Activated CD8-positive, alpha-beta memory T cell treated with anti-CD3 and anti-CD28 coated beads, Interleukin-2, amount 10 ng/mL, durations not matched to agents 7 days and 5 days (primary cell): Measurements from ENCODE around the gene DNMBP. TPM values are rescaled to one million over a fixed set of nuclear protein-coding genes. Genes with fewer than 3 reads are reported as not detected.
"Not testable (repeated sequence)": the region's sequence is repeated elsewhere in the genome, so short reads cannot be mapped to it uniquely, and the experiment has no call there.

Experiments
- ATAC-seq: fragments of 150-1000 bp; cut with Tn5 transposase; one replicate; pipeline ENCODE4 v1.10.0; 2021; ENCODE audit warnings: moderate library complexity
- CTCF ChIA-PET: fragments of 350-600 bp; sonication (Branson Sonifier 250); formaldehyde crosslinking; loops from one replicate; lab custom pipeline; 2021; ENCODE audit warnings: antibody characterized with exemption; lab: Charles Lee
- DNase-seq: peaks from one replicate; pipeline ENCODE4 v3.0.0-alpha.2; 2020
- H3K27ac Mint-ChIP-seq: one replicate; pipeline ENCODE4 v1.8.0; 2021; ENCODE audit warnings: mild to moderate bottlenecking, mixed read lengths
- H3K27me3 Mint-ChIP-seq: one replicate; pipeline ENCODE4 v1.8.0; 2021; ENCODE audit warnings: mixed read lengths
- H3K36me3 Mint-ChIP-seq: one replicate; pipeline ENCODE4 v1.8.0; 2021; ENCODE audit warnings: mild to moderate bottlenecking, mixed read lengths
- H3K4me1 Mint-ChIP-seq: one replicate; pipeline ENCODE4 v1.8.0; 2021; ENCODE audit warnings: mixed read lengths
- H3K4me3 Mint-ChIP-seq: one replicate; pipeline ENCODE4 v1.8.0; 2021; ENCODE audit warnings: mild to moderate bottlenecking, moderate library complexity, mixed read lengths
- H3K9me3 Mint-ChIP-seq: one replicate; pipeline ENCODE4 v1.8.0; 2022; ENCODE audit warnings: low read depth, mixed read lengths
- total RNA-seq, 2 experiments: library from RNA; stranded (reverse); gene quantifications; one replicate each; pipeline ENCODE4 v1.2.3, GENCODE V29; 2021

Gene DNMBP
- total RNA-seq, 2 experiments from 2014 or later, result 3.4 to 5.1 TPM

DNA sequence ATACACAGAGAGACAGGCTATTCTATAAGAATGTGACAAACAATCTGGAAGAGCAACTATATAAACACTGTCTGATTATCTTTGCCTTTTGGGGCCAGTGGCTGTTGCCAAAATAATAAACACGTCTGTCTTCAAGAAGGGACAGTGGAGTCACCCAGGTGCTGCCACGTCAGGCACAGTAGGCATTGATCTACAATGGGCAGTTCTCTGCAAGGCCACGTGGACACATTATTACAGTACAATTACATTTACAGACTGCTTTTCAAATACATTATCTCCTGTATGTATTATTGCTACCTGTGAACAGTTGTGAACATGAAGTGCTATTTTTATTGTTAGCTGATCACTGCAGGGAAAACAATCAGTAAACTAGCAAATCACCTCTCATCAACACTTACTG lies 14.0 kb downstream of the DNMBP start:
- no peak for DNase-seq
- Mint-ChIP-seq H3K4me3 (no peak overlapping the region), H3K4me1 (peaks cover 17% of the 10 kb centered on the region), H3K27me3 (no peaks in the 10 kb centered on the region), H3K27ac (no peak overlapping the region), H3K9me3 (no peaks in the 10 kb centered on the region), H3K36me3 (peaks cover 2% of the 10 kb centered on the region)
- no peak for ATAC-seq
- CTCF ChIA-PET, result interaction anchor here (0.6 to 4.2 kb wide), 4 partner anchors 8 to 150 kb away, joined by 3 to 30 read pairs (median 10); partner anchors contain the start of gene DNMBP

DNA sequence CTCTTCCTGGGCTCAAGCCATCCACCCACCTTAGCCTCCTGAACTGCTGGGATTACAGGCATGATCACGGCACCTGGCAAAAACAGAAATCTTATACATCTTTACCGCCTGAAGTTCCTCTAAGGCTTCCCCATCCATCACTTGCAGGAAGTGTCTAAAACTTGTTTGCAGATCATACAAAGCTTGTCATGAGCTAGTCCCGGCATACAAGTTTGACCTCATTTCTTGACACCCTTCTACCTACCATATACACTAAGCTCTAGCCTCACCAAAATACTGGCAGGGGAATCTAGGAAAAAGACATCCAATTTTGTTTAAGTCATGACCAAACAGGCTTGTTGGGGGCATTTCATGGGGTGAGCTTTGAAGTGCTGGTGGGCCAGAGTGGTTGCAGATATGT lies 14.5 kb downstream of the DNMBP start:
- CTCF ChIA-PET, result interaction anchor here (0.6 to 4.2 kb wide), 6 partner anchors 8 to 149 kb away, joined by 3 to 30 read pairs (median 7); partner anchors contain the start of gene DNMBP
- ATAC-seq, result no peak
- Mint-ChIP-seq H3K9me3 (no peaks in the 10 kb centered on the region), H3K36me3 (peaks cover 2% of the 10 kb centered on the region), H3K27me3 (no peaks in the 10 kb centered on the region), H3K4me3 (no peak overlapping the region), H3K27ac (no peak overlapping the region), H3K4me1 (peaks cover 17% of the 10 kb centered on the region)
- DNase-seq, result no peak

DNA sequence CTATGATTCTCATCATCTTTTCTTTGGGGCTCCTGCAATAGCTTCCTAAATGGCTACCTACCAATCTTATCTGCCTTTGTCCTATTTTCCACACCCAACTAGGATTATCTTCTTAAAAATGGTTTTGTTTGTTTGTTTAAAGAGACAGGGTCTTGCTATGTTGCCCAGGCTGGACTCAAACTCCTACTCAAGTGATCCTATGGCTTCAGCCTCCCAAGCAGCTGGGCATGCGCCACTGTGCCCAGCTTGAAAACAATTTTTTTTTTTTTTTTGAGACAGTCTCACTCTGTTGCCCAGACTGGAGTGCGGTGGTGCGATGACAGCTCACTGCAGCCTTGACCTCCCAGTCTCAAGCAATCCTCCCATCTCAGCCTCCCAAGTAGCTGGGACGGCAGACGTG lies 14.9 kb downstream of the DNMBP start:
- H3K9me3 Mint-ChIP-seq, result no peaks in the 10 kb centered on the region
- H3K4me1 Mint-ChIP-seq, result peaks cover 17% of the 10 kb centered on the region
- no peak overlapping the region for H3K4me3 Mint-ChIP-seq
- no peak overlapping the region for H3K27ac Mint-ChIP-seq
- ATAC-seq (no peak), DNase-seq (no peak)
- CTCF ChIA-PET, result interaction anchor here (1.0 to 4.2 kb wide), 5 partner anchors 9 to 149 kb away, joined by 3 to 30 read pairs (median 10); partner anchors contain the start of gene DNMBP
- no peaks in the 10 kb centered on the region for H3K27me3 Mint-ChIP-seq
- H3K36me3 Mint-ChIP-seq, result peaks cover 2% of the 10 kb centered on the region

DNA sequence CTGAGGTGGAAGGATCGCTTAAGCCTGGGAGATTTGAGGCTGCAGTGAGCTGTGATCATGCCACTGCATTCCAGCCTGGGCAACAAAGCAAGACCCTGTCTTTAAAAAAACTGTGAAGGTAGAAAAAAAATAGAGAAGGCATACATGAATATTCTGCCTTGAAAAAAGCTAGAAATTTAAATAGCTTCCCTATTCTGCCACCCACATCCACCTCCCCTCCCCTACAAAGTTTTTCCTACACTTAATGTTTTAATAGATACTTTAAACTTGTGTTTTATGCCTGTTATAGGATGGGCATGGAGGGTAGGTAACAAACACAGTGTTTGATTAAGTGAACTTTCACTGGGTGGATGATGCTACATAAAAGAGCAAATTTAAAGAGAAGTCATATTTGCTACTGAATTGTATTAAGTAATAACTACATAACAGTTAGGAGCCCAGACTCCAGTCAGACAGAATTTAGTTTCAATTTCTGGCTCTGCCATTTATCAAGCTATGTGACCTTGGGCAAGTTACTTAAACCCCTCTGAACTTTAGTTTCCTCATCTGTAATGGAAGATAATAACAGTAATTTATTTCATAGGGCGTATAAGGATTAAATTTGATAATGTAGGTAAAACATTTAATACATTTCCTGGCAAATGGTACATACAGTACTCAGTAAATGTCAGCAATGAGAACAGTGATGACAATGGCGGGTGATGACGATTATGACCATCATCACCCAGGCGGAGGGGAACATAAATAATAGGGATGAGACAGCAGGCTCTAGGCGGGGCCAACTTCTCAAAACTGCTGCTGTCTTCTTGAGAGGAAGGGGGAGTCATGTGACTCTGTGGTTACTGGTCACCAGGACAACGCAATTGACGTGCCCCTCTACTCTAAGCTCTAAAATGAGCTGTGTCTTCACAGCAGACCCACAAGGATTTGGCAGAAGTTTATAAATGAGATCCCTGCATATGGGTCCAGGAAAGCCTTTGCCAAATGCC lies 15.8 kb downstream of the DNMBP start:
- ATAC-seq (peak; percentile 93), DNase-seq (peak; percentile 83)
- H3K36me3 Mint-ChIP-seq, result peaks cover 2% of the 10 kb centered on the region
- H3K4me3 Mint-ChIP-seq, result peak overlapping the region; percentile 21
- CTCF ChIA-PET, result interaction anchor here (1.2 to 4.2 kb wide), 4 partner anchors 12 to 148 kb away, joined by 3 to 30 read pairs (median 12); partner anchors contain the start of gene DNMBP
- no peaks in the 10 kb centered on the region for H3K27me3 Mint-ChIP-seq
- peak overlapping the region; percentile 67 for H3K27ac Mint-ChIP-seq
- no peaks in the 10 kb centered on the region for H3K9me3 Mint-ChIP-seq
- peaks cover 17% of the 10 kb centered on the region for H3K4me1 Mint-ChIP-seq

DNA sequence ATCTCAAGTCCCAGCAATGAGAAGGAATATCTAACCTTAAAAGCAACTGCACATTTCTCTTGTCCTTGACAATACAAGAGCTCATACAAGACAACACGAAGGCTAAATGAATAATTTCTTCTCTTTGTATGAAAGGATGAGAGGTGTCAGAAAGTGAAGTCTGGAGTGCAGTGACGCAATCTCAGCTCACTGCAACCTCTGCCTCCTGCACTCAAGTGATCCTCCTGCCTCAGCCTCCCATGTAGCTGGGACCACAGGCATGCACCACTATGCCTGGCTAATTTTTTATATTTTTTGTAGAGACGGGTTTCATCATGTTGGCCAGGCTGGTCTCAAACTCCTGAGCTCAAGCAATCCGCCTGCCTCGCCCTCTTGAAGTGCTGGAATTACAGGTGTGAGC lies 24.1 kb downstream of the DNMBP start:
- not testable (repeated sequence) for ATAC-seq, H3K9me3 Mint-ChIP-seq, H3K4me3 Mint-ChIP-seq, H3K4me1 Mint-ChIP-seq, H3K27me3 Mint-ChIP-seq, H3K27ac Mint-ChIP-seq, DNase-seq, H3K36me3 Mint-ChIP-seq
- CTCF ChIA-PET, result interaction anchor here (0.9 to 2.7 kb wide), 4 partner anchors 20 to 140 kb away, joined by 3 to 8 read pairs (median 4); partner anchors contain the start of gene DNMBP

DNA sequence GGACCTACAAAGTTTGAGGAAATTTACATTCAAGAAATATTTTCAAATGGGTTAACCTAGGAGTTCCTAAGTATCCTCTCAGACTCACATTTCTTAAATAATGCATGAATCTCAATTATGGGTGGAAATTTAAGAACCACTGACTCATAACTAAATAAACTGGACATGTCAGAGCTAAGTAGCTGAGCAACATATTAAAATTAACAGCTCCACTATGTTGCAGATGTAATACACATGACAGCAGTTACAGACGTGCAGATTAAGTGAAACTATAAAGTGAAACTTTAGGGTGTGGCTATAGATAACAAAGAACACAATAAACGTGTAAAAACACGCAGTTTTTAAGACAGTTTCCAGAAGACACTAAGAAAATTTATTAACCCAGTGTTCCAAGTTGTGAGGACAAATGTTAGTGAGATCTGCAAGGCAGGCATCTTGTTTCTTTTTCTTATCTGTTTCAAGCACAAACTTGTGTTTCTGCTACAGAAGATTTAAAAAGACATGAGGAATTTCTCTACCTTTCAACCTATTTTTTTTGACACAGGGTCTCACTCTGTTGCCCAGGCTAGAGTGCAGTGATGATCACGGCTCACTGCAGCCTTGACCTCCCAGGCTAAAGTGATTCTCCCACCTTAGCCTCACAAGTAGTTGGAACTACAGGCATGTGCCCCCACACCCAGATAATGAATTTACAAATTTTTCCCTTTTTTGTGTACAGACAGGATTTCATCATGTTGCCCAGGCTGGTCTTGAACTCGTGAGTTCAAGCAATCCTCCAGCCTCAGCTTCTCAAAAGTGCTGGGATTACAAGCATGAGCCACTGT lies 25.3 kb downstream of the DNMBP start:
- Mint-ChIP-seq H3K27ac (no peak overlapping the region), H3K27me3 (no peaks in the 10 kb centered on the region), H3K36me3 (no peaks in the 10 kb centered on the region), H3K9me3 (no peaks in the 10 kb centered on the region), H3K4me1 (peaks cover 10% of the 10 kb centered on the region), H3K4me3 (no peak overlapping the region)
- no peak for ATAC-seq
- DNase-seq, result no peak
- CTCF ChIA-PET, result interaction anchor here (0.7 to 2.7 kb wide), 4 partner anchors 22 to 61 kb away, joined by 3 to 8 read pairs (median 4); partner anchors contain the start of gene DNMBP

DNA sequence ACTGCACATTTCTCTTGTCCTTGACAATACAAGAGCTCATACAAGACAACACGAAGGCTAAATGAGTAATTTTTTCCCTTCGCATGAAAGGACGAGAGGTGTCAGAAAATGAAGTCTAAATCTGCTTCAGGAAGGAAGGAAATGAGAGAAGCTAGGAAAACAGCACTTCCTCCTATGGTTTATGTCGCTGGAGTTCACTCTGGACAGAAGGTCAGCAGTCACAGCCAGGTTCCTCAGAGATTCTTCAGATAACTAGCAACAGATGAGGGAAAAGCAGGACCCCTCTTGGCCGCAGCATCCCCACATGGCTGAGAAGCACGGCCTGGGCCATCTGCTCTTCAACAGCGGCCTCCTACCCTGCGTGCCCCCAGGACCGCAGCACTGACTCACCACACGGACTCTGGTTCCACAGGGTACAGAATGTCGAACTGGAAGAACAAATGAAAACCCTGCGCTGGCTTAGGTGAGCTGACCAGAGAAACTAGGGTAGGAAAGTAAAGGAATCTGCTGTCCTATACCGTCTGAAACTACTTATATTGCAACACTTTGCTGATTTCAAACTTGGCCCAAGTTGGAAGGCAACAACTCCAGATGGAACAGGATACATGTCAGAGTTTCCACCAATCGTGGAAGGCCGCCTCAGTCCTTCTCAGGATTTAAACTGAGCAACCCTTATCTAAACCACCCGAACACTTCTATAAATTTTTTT lies 26.3 kb downstream of the DNMBP start:
- ATAC-seq (no peak), DNase-seq (no peak)
- H3K9me3 Mint-ChIP-seq, result no peaks in the 10 kb centered on the region
- H3K27me3 Mint-ChIP-seq, result no peaks in the 10 kb centered on the region
- H3K4me3 Mint-ChIP-seq, result no peak overlapping the region
- H3K27ac Mint-ChIP-seq, result no peak overlapping the region
- CTCF ChIA-PET, result interaction anchor here (0.7 to 2.7 kb wide), 2 partner anchors 26 to 62 kb away, joined by 4 to 8 read pairs; partner anchors contain the start of gene DNMBP
- H3K36me3 Mint-ChIP-seq, result no peaks in the 10 kb centered on the region
- H3K4me1 Mint-ChIP-seq, result peaks cover 10% of the 10 kb centered on the region

DNA sequence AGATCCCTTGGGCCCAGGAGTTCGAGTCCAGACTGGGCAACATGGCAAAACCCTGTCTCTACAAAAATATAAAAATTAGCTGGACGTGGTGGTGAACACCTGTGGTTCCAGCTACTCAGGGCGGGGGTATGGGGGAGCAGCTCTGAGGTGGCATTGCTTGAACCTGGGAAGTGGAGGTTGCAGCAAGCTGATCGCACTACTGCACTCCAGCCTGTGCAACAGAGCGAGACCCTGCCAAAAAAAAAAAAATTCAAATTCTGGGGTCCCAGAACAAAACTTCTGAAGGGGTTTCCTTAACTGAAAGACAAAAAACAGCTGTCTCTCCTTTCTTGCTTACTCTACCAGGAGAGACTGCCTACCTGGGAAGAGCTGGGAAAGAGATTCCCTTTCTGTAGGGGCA lies 27.0 kb downstream of the DNMBP start:
- Mint-ChIP-seq H3K36me3 (no peaks in the 10 kb centered on the region), H3K4me1 (peaks cover 10% of the 10 kb centered on the region), H3K27me3 (no peaks in the 10 kb centered on the region), H3K4me3 (no peak overlapping the region), H3K9me3 (no peaks in the 10 kb centered on the region), H3K27ac (no peak overlapping the region)
- CTCF ChIA-PET, result interaction anchor here (2.7 kb wide), 1 partner anchor 63 kb away, joined by 8 read pairs; no protein-coding TSS in a partner anchor
- ATAC-seq (no peak), DNase-seq (no peak)

DNA sequence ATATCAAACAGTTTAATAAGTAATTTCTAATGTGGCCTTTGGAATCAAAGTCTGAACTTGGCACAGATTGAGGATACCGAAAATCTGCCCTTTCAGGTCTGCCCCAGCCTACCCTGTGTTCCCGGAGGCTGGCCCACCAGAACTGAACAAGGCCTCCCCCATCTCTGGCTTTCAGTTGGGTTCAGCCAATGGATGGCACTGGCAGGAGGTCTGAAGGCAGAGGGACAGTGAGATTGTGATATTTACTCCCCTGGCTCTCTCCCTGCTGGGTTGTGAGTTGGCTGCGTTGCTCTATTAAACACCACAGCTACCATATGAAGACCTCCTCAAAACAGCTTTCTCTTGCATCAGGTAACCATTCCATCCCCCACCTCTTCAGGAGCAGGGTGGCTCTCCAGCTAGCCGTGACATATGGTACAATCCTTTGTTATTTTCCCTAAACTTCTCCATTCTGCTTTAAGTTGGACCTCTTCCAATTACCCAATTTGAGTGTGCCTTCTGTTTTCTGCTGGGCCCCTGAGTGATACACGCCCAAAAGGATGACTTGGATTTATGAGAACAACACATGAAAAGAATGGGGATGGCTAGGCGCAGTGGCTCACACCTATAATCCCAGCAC lies 28.1 kb downstream of the DNMBP start:
- Mint-ChIP-seq H3K27me3 (no peaks in the 10 kb centered on the region), H3K36me3 (no peaks in the 10 kb centered on the region), H3K9me3 (no peaks in the 10 kb centered on the region), H3K4me1 (peaks cover 10% of the 10 kb centered on the region), H3K27ac (no peak overlapping the region), H3K4me3 (no peak overlapping the region)
- CTCF ChIA-PET, result no interaction called here
- ATAC-seq (no peak), DNase-seq (no peak)

DNA sequence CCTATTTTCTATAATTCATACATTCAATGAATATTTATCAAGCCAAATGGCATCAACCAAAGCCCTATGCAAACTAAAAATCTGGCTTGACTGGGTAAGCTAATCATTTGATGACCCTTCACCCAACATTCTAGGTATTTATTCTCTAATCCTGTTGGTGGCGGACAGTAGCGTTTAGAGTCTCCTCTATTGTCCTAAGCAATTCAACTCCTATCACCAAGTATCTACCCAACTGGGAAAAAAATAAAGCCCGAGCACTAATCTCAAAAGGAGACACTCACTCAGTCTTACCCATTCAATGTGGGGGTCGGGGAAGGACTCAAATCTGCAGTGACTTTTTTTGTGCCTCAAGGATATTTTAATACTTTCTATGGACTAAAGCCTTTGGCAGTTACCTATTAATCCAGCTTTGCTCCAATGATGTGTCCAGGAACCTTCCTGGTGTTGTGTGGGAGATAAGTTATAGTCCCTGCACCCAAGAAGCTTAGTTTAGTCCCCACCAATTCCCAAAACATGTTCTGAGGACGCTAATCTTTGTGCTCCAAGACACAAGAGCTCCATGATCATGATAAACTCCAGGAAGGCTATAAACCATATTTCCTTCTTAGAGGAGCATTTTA lies 30.6 kb downstream of the DNMBP start:
- no peaks in the 10 kb centered on the region for H3K9me3 Mint-ChIP-seq
- no peak overlapping the region for H3K4me3 Mint-ChIP-seq
- CTCF ChIA-PET, result interaction anchor here (0.6 kb wide), 1 partner anchor 31 kb away, joined by 3 read pairs; the partner anchor contains the start of gene DNMBP
- H3K36me3 Mint-ChIP-seq, result no peaks in the 10 kb centered on the region
- DNase-seq, result no peak
- ATAC-seq, result no peak
- no peaks in the 10 kb centered on the region for H3K27me3 Mint-ChIP-seq
- peaks cover 7% of the 10 kb centered on the region for H3K4me1 Mint-ChIP-seq
- H3K27ac Mint-ChIP-seq, result no peak overlapping the region

DNA sequence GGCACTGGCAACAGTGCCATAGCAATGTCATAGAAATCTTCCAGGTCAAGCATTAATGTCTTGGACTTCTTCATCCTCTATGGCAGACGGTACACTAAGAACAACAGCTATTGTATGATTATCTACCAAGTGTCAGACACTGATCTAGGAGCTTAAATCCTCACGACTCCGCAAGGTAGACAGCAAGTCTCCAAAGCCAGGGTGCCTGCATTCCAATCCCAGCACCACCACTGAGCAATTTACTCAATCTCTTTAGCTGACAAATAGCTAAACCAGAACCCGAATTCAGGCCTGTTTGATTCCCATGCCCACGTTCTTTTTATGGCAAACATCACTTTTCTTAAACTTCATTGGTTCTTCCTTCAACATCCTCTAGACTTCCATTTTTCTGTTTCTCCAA lies 31.8 kb downstream of the DNMBP start:
- no peak for DNase-seq
- no peaks in the 10 kb centered on the region for H3K4me1 Mint-ChIP-seq
- no peak overlapping the region for H3K27ac Mint-ChIP-seq
- H3K9me3 Mint-ChIP-seq, result no peaks in the 10 kb centered on the region
- no peaks in the 10 kb centered on the region for H3K27me3 Mint-ChIP-seq
- no peak for ATAC-seq
- CTCF ChIA-PET, result no interaction called here
- no peak overlapping the region for H3K4me3 Mint-ChIP-seq
- no peaks in the 10 kb centered on the region for H3K36me3 Mint-ChIP-seq
